Subcutaneous adipose tissue (tissue), 4 donors: ENCODE data around the gene AGK. TPM values are rescaled to one million over a fixed set of nuclear protein-coding genes. Genes with fewer than 3 reads are reported as not detected.

ENCODE experiments used
- total RNA-seq, 4 donors: library from RNA; depleted of rRNA; stranded (reverse); fragments of >200 nt; gene quantifications; one replicate each; pipeline ENCODE4 v1.1.0, GENCODE V29; 2016
- TF ChIP-seq, protein P1 (sequence below): fragments of 450-650 bp; IDR thresholded peaks from one replicate; pipeline ENCODE4 v1.5.1; 2016; ENCODE audit warnings: low read depth, mild to moderate bottlenecking, control low read depth, antibody characterized with exemption, moderate library complexity

Gene AGK
- total RNA-seq, 4 donors from 2014 or later: 14.3 to 16.6 (median 15.6) TPM

DNA sequence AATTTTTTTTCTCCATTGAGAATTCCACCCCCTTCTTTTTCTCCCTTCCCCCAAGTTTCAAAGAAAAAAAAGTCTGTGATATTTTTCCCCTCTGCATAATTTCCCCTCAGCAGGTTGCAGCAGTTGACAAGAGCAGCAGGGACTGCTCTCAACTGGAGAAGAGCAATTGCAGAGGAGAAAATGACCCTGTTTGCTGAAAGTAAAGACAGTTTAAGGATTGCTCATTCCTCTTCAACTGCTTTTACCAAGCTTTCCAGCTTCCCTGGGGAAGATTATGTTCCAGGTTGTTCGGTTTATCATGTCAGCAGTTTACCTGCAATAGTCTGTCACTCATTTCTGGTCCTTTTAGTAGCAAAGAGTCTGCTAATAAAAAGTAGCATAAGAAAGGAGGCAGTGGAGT lies 16.2 kb downstream of the AGK start:
- TF ChIP-seq, protein P1, sequence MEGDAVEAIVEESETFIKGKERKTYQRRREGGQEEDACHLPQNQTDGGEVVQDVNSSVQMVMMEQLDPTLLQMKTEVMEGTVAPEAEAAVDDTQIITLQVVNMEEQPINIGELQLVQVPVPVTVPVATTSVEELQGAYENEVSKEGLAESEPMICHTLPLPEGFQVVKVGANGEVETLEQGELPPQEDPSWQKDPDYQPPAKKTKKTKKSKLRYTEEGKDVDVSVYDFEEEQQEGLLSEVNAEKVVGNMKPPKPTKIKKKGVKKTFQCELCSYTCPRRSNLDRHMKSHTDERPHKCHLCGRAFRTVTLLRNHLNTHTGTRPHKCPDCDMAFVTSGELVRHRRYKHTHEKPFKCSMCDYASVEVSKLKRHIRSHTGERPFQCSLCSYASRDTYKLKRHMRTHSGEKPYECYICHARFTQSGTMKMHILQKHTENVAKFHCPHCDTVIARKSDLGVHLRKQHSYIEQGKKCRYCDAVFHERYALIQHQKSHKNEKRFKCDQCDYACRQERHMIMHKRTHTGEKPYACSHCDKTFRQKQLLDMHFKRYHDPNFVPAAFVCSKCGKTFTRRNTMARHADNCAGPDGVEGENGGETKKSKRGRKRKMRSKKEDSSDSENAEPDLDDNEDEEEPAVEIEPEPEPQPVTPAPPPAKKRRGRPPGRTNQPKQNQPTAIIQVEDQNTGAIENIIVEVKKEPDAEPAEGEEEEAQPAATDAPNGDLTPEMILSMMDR: no peak

DNA sequence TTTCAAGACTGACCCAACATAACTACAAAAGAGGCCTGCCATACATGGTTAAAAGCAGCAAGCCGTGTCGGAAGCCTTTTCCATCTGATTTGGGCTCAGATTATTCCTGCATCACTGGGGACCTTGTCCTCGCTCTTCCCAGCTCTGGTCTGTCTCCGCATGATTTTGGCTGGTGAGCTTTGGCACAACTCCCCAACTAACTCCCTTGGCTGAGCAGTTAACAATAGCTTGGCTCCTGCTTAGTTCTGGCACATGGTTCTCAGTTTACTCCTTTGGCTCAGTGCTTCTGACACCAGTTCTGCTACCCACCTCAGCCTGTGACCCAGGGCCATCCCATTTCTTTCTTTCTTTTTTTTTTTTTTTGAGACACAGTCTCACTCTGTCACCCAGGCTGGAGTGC lies 17.0 kb downstream of the AGK start:
- TF ChIP-seq, protein P1: no peak

DNA sequence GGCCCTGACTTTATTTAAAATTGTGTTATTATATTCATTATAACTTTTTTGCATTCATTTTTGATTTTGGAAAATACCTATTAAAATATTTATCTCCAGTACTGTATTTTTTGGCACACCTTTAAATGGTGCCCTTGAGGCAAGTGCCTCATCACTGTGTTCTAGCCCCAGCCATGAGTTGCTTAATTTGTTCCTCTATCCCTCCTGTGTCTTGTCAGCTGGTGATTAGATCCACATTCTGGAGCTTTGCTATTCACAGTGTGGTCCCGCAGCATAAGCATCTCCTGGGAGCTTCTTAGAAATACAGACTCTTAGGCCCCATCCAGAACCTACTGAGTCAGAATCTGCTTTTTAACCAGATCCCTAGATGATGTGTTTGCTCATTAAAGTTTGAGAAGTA lies 19.8 kb downstream of the AGK start:
- TF ChIP-seq, protein P1: no peak

DNA sequence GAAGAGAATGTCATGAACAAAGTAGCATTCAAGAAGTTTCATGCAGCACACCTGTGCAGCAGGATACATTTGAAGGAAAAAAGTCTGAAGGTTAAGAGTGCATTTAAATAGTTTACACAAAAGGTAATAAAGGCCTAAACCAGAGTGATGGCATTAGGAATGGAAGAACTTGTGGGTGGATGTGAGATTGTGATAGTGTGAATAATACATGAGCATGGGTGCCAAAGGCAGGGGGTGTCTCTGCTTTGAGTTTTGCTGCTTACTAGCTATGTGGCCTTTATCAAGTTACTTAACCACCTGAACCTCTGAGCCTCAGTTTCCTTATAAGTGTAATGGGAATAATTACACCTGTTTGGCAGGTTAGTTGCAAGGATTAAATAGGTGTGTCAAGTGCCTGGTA lies 21.0 kb downstream of the AGK start:
- TF ChIP-seq, protein P1: no peak

DNA sequence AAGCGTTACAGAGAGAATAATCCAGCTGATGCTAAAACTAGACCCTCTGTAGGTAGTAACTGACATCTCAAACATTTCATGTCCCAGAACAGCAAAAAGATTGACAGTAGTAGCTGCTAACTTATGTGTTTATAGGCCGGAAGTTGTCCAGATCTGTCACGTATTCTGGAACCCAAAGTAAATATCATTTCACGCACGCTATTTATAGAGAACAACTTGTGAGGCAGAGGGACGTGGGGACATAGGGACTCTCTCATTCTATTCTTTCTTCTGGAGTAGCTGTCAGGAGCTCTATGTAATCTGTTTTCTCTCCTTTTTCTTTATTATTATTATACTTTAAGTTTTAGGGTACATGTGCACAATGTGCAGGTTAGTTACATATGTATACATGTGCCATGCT lies 22.3 kb downstream of the AGK start:
- TF ChIP-seq, protein P1: no peak

DNA sequence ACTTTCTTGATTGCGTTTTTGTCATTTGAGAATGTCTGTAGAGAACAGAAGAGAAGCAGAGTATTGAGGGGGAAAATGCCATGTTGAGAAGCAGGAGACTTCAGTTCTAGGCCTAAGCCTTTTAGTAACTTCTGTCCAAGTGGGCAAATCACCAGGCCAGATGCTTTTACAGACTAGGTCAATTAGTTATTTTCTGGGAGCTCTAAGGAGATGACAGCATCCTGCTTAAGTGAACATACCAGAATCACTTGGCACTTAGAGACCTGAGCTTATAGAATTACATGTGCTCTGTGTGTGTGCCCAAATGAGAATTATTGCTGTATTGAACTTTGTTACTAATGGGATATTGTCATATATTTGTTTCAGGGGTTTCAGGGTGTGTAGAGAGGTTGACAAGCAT lies 24.0 kb downstream of the AGK start:
- TF ChIP-seq, protein P1: no peak

DNA sequence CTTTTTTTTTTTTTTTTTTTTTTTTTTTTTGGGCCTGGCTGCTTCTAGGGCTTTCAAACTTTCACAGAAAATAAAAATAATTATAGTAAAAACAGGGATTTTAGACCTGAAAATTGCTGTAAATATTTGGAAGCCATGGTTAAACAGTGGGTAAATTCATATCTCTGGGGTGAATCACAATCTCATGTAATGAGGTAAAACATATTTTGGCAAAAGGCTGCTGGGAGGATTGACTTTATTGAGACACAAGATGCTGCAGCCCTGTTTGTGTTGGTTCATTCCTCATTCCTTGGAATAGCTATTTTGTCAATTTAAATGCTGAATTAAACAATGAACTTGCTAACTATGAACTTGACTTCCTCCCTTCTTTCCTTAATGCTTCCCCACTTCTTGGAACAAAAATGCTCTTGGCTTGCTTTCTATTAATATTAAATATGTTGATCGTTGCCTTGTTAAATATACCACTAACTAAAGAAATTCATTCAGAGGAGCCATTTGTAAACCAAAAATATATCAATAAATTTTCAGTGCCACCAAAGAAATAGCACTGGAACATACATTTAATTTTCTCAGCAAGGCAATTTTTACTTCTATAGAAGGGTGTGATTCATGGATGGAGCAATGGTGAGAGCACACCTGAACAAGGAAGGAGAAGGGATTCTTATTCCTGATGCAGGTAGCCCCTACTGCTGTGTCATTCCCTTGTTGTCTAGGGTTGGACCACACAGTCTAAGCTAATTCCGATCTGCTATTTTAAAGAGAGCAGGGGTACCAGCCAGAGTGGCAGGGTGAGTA lies 24.6 kb downstream of the AGK start:
- TF ChIP-seq, protein P1: no peak
